ENCODE data around the gene PRR5L. TPM values are rescaled to one million over a fixed set of nuclear protein-coding genes. Genes with fewer than 3 reads are reported as not detected.

The PRR5L gene
- polyA plus RNA-seq, 1 donor (not counting 4 experiments of a cell fraction or from before 2014, with no cell fraction given), result 20.1 TPM

GRCh38 chr11:36354221-36355003, 58.3 kb downstream of the PRR5L start:
- peak; percentile 96 for FAIRE-seq
- H2AFZ ChIP-seq (ENCODE audit: control insufficient read depth, low read length), result peak overlapping the region; percentile 53
- dilution Hi-C loops (cut with MboI; ENCODE audit: extremely low pct_ligation_motif_present, low sequenced_read_pairs), result no loop called here
- no peaks in the 10 kb centered on the region for H3K27me3 ChIP-seq (ENCODE audit: control insufficient read depth, extremely low read depth, insufficient read depth, low read length)
- DNase-seq (ENCODE audit: low read depth, low spot score), result peak; percentile 60
- H3K9me3 ChIP-seq (ENCODE audit: control insufficient read depth, low read depth, low read length), result no peaks in the 10 kb centered on the region
- TF ChIP-seq, protein P1, sequence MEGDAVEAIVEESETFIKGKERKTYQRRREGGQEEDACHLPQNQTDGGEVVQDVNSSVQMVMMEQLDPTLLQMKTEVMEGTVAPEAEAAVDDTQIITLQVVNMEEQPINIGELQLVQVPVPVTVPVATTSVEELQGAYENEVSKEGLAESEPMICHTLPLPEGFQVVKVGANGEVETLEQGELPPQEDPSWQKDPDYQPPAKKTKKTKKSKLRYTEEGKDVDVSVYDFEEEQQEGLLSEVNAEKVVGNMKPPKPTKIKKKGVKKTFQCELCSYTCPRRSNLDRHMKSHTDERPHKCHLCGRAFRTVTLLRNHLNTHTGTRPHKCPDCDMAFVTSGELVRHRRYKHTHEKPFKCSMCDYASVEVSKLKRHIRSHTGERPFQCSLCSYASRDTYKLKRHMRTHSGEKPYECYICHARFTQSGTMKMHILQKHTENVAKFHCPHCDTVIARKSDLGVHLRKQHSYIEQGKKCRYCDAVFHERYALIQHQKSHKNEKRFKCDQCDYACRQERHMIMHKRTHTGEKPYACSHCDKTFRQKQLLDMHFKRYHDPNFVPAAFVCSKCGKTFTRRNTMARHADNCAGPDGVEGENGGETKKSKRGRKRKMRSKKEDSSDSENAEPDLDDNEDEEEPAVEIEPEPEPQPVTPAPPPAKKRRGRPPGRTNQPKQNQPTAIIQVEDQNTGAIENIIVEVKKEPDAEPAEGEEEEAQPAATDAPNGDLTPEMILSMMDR (optimal IDR thresholded peaks at IDR 0.05 in 1 of 3, IDR thresholded peaks at IDR 0.05 in 1 of 3, conservative IDR thresholded peaks at IDR 0.05 in 1 of 3; ENCODE audit: extremely low read depth in 1 of 3, insufficient read depth in 2 of 3, low read length in 3 of 3), result no peak
- no peak for TF ChIP-seq EZH2 (IDR thresholded peaks at IDR 0.05; ENCODE audit: low read length)
- H3K9ac ChIP-seq (ENCODE audit: control insufficient read depth, extremely low read depth, insufficient read depth, low read length), result peak overlapping the region; percentile 15
- H4K20me1 ChIP-seq (ENCODE audit: control insufficient read depth, extremely low read depth, insufficient read depth, low read length), result no peaks in the 10 kb centered on the region
- peak overlapping the region; percentile 51 for H3K4me2 ChIP-seq (ENCODE audit: control insufficient read depth, extremely low read depth, insufficient read depth, low read depth, low read length)
- H3K4me3 ChIP-seq (ENCODE audit: control insufficient read depth in 2 of 3, extremely low read depth in 1 of 3, insufficient read depth in 2 of 3, low read depth in 1 of 3, low read length in 3 of 3), result peak overlapping the region in 1 of 3 experiments; percentile 20
- H3K36me3 ChIP-seq (ENCODE audit: control insufficient read depth in 2 of 2, extremely low read depth in 1 of 2, insufficient read depth in 2 of 2, low read length in 2 of 2), result no peaks in the 10 kb centered on the region
- no peaks in the 10 kb centered on the region for H3K9me1 ChIP-seq (ENCODE audit: control insufficient read depth, extremely low read depth, insufficient read depth, low read length)
- peak overlapping the region; percentile 34 for H3K27ac ChIP-seq (ENCODE audit: control insufficient read depth, insufficient read depth, low read length)
- H3K79me2 ChIP-seq (ENCODE audit: control insufficient read depth, insufficient read depth, low read length), result no peaks in the 10 kb centered on the region
- peaks cover 23% of the 10 kb centered on the region for H3K4me1 ChIP-seq (ENCODE audit: control insufficient read depth, extremely low read depth, insufficient read depth, low read length)

DNA sequence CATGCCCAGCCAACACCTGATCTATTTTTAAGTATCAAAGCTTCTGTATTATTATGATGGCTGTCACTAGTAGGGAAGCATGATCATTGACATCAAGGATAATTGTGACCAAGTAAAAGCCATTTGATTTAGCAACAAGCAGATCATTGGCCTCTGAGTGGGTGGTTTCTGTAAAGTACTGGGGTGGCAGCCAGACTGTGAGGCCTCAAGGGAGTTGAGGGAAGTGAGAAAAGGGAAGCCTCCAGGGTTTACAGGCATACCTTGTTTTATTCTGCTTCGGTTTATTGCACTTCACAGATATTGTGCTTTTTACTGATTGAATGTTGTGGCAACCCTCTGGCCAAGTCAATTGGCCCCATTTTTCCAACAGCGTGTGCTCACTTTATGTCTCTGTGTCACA, 60.1 kb downstream of the PRR5L start:
- Histone ChIP-seq H2AFZ (ENCODE audit: control insufficient read depth, low read length) (no peak overlapping the region), H3K27me3 (ENCODE audit: control insufficient read depth, extremely low read depth, insufficient read depth, low read length) (no peaks in the 10 kb centered on the region), H3K4me2 (ENCODE audit: control insufficient read depth, extremely low read depth, insufficient read depth, low read depth, low read length) (no peak overlapping the region)

More for the DNA sequence above, 60.1 kb downstream of the PRR5L start:
- no peaks in the 10 kb centered on the region for H3K9me3 ChIP-seq (ENCODE audit: control insufficient read depth, low read depth, low read length)
- H3K27ac ChIP-seq (ENCODE audit: control insufficient read depth, insufficient read depth, low read length), result no peak overlapping the region
- H4K20me1 ChIP-seq (ENCODE audit: control insufficient read depth, extremely low read depth, insufficient read depth, low read length), result no peaks in the 10 kb centered on the region
- DNase-seq (ENCODE audit: low read depth, low spot score), result no peak
- no peak overlapping the region for H3K9ac ChIP-seq (ENCODE audit: control insufficient read depth, extremely low read depth, insufficient read depth, low read length)
- H3K4me3 ChIP-seq (ENCODE audit: control insufficient read depth in 2 of 3, extremely low read depth in 1 of 3, insufficient read depth in 2 of 3, low read depth in 1 of 3, low read length in 3 of 3), result no peak overlapping the region
- H3K79me2 ChIP-seq (ENCODE audit: control insufficient read depth, insufficient read depth, low read length), result no peaks in the 10 kb centered on the region
- TF ChIP-seq, protein P1 (optimal IDR thresholded peaks at IDR 0.05 in 1 of 3, IDR thresholded peaks at IDR 0.05 in 1 of 3, conservative IDR thresholded peaks at IDR 0.05 in 1 of 3; ENCODE audit: extremely low read depth in 1 of 3, insufficient read depth in 2 of 3, low read length in 3 of 3), result no peak
- TF ChIP-seq EZH2 (IDR thresholded peaks at IDR 0.05; ENCODE audit: low read length), result no peak
- no peaks in the 10 kb centered on the region for H3K36me3 ChIP-seq (ENCODE audit: control insufficient read depth in 2 of 2, extremely low read depth in 1 of 2, insufficient read depth in 2 of 2, low read length in 2 of 2)
- FAIRE-seq, result no peak
- H3K9me1 ChIP-seq (ENCODE audit: control insufficient read depth, extremely low read depth, insufficient read depth, low read length), result no peaks in the 10 kb centered on the region
- H3K4me1 ChIP-seq (ENCODE audit: control insufficient read depth, extremely low read depth, insufficient read depth, low read length), result peaks cover 34% of the 10 kb centered on the region
- dilution Hi-C loops (cut with MboI; ENCODE audit: extremely low pct_ligation_motif_present, low sequenced_read_pairs), result no loop called here
